HG02981 (cell line): ENCODE data around the gene PUM1.

ENCODE experiments used
- ATAC-seq: cut with Tn5 transposase; IDR thresholded peaks from one replicate; pipeline ENCODE4 v1.9.1; 2021; ENCODE audit warnings: mild to moderate bottlenecking, moderate library complexity; ENCODE audit not compliant: unreplicated experiment

Gene PUM1

GRCh38 chr1:30933874-30934252, 131.7 kb downstream of the PUM1 start:
- no peak for ATAC-seq

- no peak for ATAC-seq
These were observed 134.8 kb downstream of the PUM1 start for GRCh38 chr1:30930631-30931173.

GRCh38 chr1:30929944-30930525, 135.5 kb downstream of the PUM1 start:
- ATAC-seq, result no peak

GRCh38 chr1:30929135-30929889, 136.2 kb downstream of the PUM1 start:
- no peak for ATAC-seq

- no peak for ATAC-seq
These were observed 136.8 kb downstream of the PUM1 start for GRCh38 chr1:30928789-30929134.

- ATAC-seq, result no peak
These were observed 137.3 kb downstream of the PUM1 start for GRCh38 chr1:30928171-30928570.

GRCh38 chr1:30927448-30927847, 138.1 kb downstream of the PUM1 start:
- ATAC-seq, result no peak

- no peak for ATAC-seq
These were observed 141.9 kb downstream of the PUM1 start for GRCh38 chr1:30923597-30923996.

GRCh38 chr1:30920827-30921226, 144.7 kb downstream of the PUM1 start:
- no peak for ATAC-seq

- ATAC-seq, result no peak
These were observed 146.3 kb downstream of the PUM1 start for GRCh38 chr1:30919025-30919881.

GRCh38 chr1:30916296-30916695, 149.2 kb downstream of the PUM1 start:
- no peak for ATAC-seq

- no peak for ATAC-seq
These were observed 149.9 kb downstream of the PUM1 start for GRCh38 chr1:30915491-30916230.

GRCh38 chr1:30914931-30915330, 150.6 kb downstream of the PUM1 start:
- no peak for ATAC-seq

- no peak for ATAC-seq
These were observed 151.0 kb downstream of the PUM1 start for GRCh38 chr1:30914587-30914922.

- no peak for ATAC-seq
These were observed 152.4 kb downstream of the PUM1 start for GRCh38 chr1:30912913-30913652.

- no peak for ATAC-seq
These were observed 153.3 kb downstream of the PUM1 start for GRCh38 chr1:30912224-30912623.

- no peak for ATAC-seq
These were observed 154.2 kb downstream of the PUM1 start for GRCh38 chr1:30911059-30911954.

- no peak for ATAC-seq
These were observed 156.0 kb downstream of the PUM1 start for GRCh38 chr1:30909365-30910068.
